ENCODE data around the gene SNW1. TPM values are rescaled to one million over a fixed set of nuclear protein-coding genes. Genes with fewer than 3 reads are reported as not detected.

Gene SNW1
- polyA plus RNA-seq (2013, experiment 1 of 2): 97.7 TPM
- polyA plus RNA-seq (2013, experiment 2 of 2): 106 TPM

- Histone ChIP-seq H3K79me1 (ENCODE audit: low read depth, low read length) (peaks cover 13% of the 10 kb centered on the region), H3K4me1 (ENCODE audit: control insufficient read depth in 2 of 2, insufficient read depth in 1 of 2, low read depth in 1 of 2, low read length in 2 of 2) (peaks cover 4 to 11% of the 10 kb centered on the region in 2 donors), H3K4me3 (ENCODE audit: low read length in 2 of 2) (peak within 1 kb of the TSS; percentile 75 to 100), H4K91ac (ENCODE audit: low read depth, low read length, poor library complexity) (no peak within 1 kb of the TSS), H4K8ac (ENCODE audit: low read depth, low read length) (no peak within 1 kb of the TSS), H2AFZ (ENCODE audit: low read length) (peak within 1 kb of the TSS; percentile 92), H2BK5ac (ENCODE audit: low read length) (peak within 1 kb of the TSS; percentile 67), H3K18ac (ENCODE audit: low read length) (peak within 1 kb of the TSS; percentile 90), H3K4ac (ENCODE audit: low read length) (no peak within 1 kb of the TSS), H2BK15ac (ENCODE audit: low read length) (no peak within 1 kb of the TSS), H3K36me3 (replicated peaks in 1 of 2; ENCODE audit: control insufficient read depth in 2 of 2, insufficient read depth in 2 of 2, low read length in 2 of 2) (peaks cover 3 to 34% of the 10 kb centered on the region in 2 donors), H2AK5ac (ENCODE audit: low read depth, low read length) (peak within 1 kb of the TSS; percentile 6), H3K9me3 (replicated peaks in 1 of 2; ENCODE audit: control insufficient read depth in 2 of 2, insufficient read depth in 1 of 2, low read depth in 1 of 2, low read length in 2 of 2) (peaks cover 0 to 3% of the 10 kb centered on the region in 2 donors), H3K27me3 (ENCODE audit: control insufficient read depth in 3 of 3, insufficient read depth in 3 of 3, low read depth in 1 of 3, low read length in 3 of 3) (no peaks in the 10 kb centered on the region), H2BK12ac (ENCODE audit: low read length) (no peak within 1 kb of the TSS), H3K14ac (ENCODE audit: low read length) (no peak within 1 kb of the TSS), H3K27ac (replicated peaks; ENCODE audit: low read length) (peak within 1 kb of the TSS; percentile 87), H3K9ac (ENCODE audit: low read depth, low read length, poor library complexity) (peak within 1 kb of the TSS; percentile 96), H3K4me2 (ENCODE audit: insufficient read depth, low read length, poor library complexity, severe bottlenecking) (peak within 1 kb of the TSS; percentile 78), H3K23ac (ENCODE audit: low read depth, low read length, poor library complexity) (peak within 1 kb of the TSS; percentile 76), H2BK120ac (ENCODE audit: low read depth, low read length) (no peak within 1 kb of the TSS)
- no CpG with 5 or more reads among the region's 60 CpGs for WGBS, 2 donors (ENCODE audit: extremely low coverage in 2 of 2, insufficient read length in 2 of 2, insufficient replicate concordance in 1 of 2)
- DNase-seq (ENCODE audit: low spot score): peak; percentile 85
Observed at GRCh38 chr14:77760381-77761204, at the start of gene SNW1. Gene SNW1 (minus strand): TSS chr14:77761156. CDS start chr14:77761127, 29 bp downstream.

- H3K79me1 ChIP-seq (ENCODE audit: low read depth, low read length): no peaks in the 10 kb centered on the region
- H2BK15ac ChIP-seq (ENCODE audit: low read length): no peak overlapping the region
- H3K18ac ChIP-seq (ENCODE audit: low read length): no peak overlapping the region
- no peaks in the 10 kb centered on the region for H3K4me1 ChIP-seq (ENCODE audit: control insufficient read depth in 2 of 2, insufficient read depth in 1 of 2, low read depth in 1 of 2, low read length in 2 of 2)
- H3K23ac ChIP-seq (ENCODE audit: low read depth, low read length, poor library complexity): no peak overlapping the region
- no peak overlapping the region for H4K8ac ChIP-seq (ENCODE audit: low read depth, low read length)
- H2AFZ ChIP-seq (ENCODE audit: low read length): no peak overlapping the region
- peaks cover 0 to 1% of the 10 kb centered on the region in 2 donors for H3K9me3 ChIP-seq (replicated peaks in 1 of 2; ENCODE audit: control insufficient read depth in 2 of 2, insufficient read depth in 1 of 2, low read depth in 1 of 2, low read length in 2 of 2)
- WGBS, 2 donors (ENCODE audit: extremely low coverage in 2 of 2, insufficient read length in 2 of 2, insufficient replicate concordance in 1 of 2): no CpG with 5 or more reads among the region's 1 CpG
- H3K14ac ChIP-seq (ENCODE audit: low read length): no peak overlapping the region
- no peak overlapping the region for H2BK5ac ChIP-seq (ENCODE audit: low read length)
- H3K9ac ChIP-seq (ENCODE audit: low read depth, low read length, poor library complexity): no peak overlapping the region
- no peaks in the 10 kb centered on the region for H3K36me3 ChIP-seq (replicated peaks in 1 of 2; ENCODE audit: control insufficient read depth in 2 of 2, insufficient read depth in 2 of 2, low read length in 2 of 2)
- no peak overlapping the region for H3K4ac ChIP-seq (ENCODE audit: low read length)
- DNase-seq (ENCODE audit: low spot score): no peak
- no peak overlapping the region for H3K4me2 ChIP-seq (ENCODE audit: insufficient read depth, low read length, poor library complexity, severe bottlenecking)
- no peak overlapping the region for H4K91ac ChIP-seq (ENCODE audit: low read depth, low read length, poor library complexity)
- no peak overlapping the region for H3K27ac ChIP-seq (replicated peaks; ENCODE audit: low read length)
- H2BK12ac ChIP-seq (ENCODE audit: low read length): no peak overlapping the region
- H2AK5ac ChIP-seq (ENCODE audit: low read depth, low read length): no peak overlapping the region
- H2BK120ac ChIP-seq (ENCODE audit: low read depth, low read length): no peak overlapping the region
- H3K4me3 ChIP-seq (ENCODE audit: low read length in 2 of 2): no peak overlapping the region
- no peaks in the 10 kb centered on the region for H3K27me3 ChIP-seq (ENCODE audit: control insufficient read depth in 3 of 3, insufficient read depth in 3 of 3, low read depth in 1 of 3, low read length in 3 of 3)
Observed at GRCh38 chr14:77809011-77809410, 48.1 kb upstream of the SNW1 start.

GRCh38 chr14:77808250-77808649 is 47.3 kb upstream of the SNW1 start:
- no peak overlapping the region for H2BK15ac ChIP-seq (ENCODE audit: low read length)
- H2BK120ac ChIP-seq (ENCODE audit: low read depth, low read length): no peak overlapping the region
- H3K18ac ChIP-seq (ENCODE audit: low read length): no peak overlapping the region
- H2AK5ac ChIP-seq (ENCODE audit: low read depth, low read length): no peak overlapping the region
- H3K4me2 ChIP-seq (ENCODE audit: insufficient read depth, low read length, poor library complexity, severe bottlenecking): no peak overlapping the region
- H3K9ac ChIP-seq (ENCODE audit: low read depth, low read length, poor library complexity): no peak overlapping the region
- peaks cover 0 to 1% of the 10 kb centered on the region in 2 donors for H3K9me3 ChIP-seq (replicated peaks in 1 of 2; ENCODE audit: control insufficient read depth in 2 of 2, insufficient read depth in 1 of 2, low read depth in 1 of 2, low read length in 2 of 2)
- no peak overlapping the region for H2BK5ac ChIP-seq (ENCODE audit: low read length)
- no peak overlapping the region for H2BK12ac ChIP-seq (ENCODE audit: low read length)
- no peak overlapping the region for H3K27ac ChIP-seq (replicated peaks; ENCODE audit: low read length)
- no peaks in the 10 kb centered on the region for H3K4me1 ChIP-seq (ENCODE audit: control insufficient read depth in 2 of 2, insufficient read depth in 1 of 2, low read depth in 1 of 2, low read length in 2 of 2)
- H3K36me3 ChIP-seq (replicated peaks in 1 of 2; ENCODE audit: control insufficient read depth in 2 of 2, insufficient read depth in 2 of 2, low read length in 2 of 2): no peaks in the 10 kb centered on the region
- H4K8ac ChIP-seq (ENCODE audit: low read depth, low read length): no peak overlapping the region
- no peak overlapping the region for H3K14ac ChIP-seq (ENCODE audit: low read length)
- no peak for DNase-seq (ENCODE audit: low spot score)
- H3K4me3 ChIP-seq (ENCODE audit: low read length in 2 of 2): no peak overlapping the region
- no peak overlapping the region for H3K4ac ChIP-seq (ENCODE audit: low read length)
- H3K27me3 ChIP-seq (ENCODE audit: control insufficient read depth in 3 of 3, insufficient read depth in 3 of 3, low read depth in 1 of 3, low read length in 3 of 3): no peaks in the 10 kb centered on the region
- H3K23ac ChIP-seq (ENCODE audit: low read depth, low read length, poor library complexity): no peak overlapping the region
- no peaks in the 10 kb centered on the region for H3K79me1 ChIP-seq (ENCODE audit: low read depth, low read length)
- WGBS, 2 donors (ENCODE audit: extremely low coverage in 2 of 2, insufficient read length in 2 of 2, insufficient replicate concordance in 1 of 2): no CpG with 5 or more reads among the region's 3 CpGs
- H2AFZ ChIP-seq (ENCODE audit: low read length): no peak overlapping the region
- no peak overlapping the region for H4K91ac ChIP-seq (ENCODE audit: low read depth, low read length, poor library complexity)

- H2BK5ac ChIP-seq (ENCODE audit: low read length): no peak overlapping the region
- H3K9me3 ChIP-seq (replicated peaks in 1 of 2; ENCODE audit: control insufficient read depth in 2 of 2, insufficient read depth in 1 of 2, low read depth in 1 of 2, low read length in 2 of 2): peaks cover 0 to 1% of the 10 kb centered on the region in 2 donors
- H4K8ac ChIP-seq (ENCODE audit: low read depth, low read length): no peak overlapping the region
- no peak overlapping the region for H2BK12ac ChIP-seq (ENCODE audit: low read length)
- no peaks in the 10 kb centered on the region for H3K79me1 ChIP-seq (ENCODE audit: low read depth, low read length)
- no peaks in the 10 kb centered on the region for H3K4me1 ChIP-seq (ENCODE audit: control insufficient read depth in 2 of 2, insufficient read depth in 1 of 2, low read depth in 1 of 2, low read length in 2 of 2)
- no peaks in the 10 kb centered on the region for H3K27me3 ChIP-seq (ENCODE audit: control insufficient read depth in 3 of 3, insufficient read depth in 3 of 3, low read depth in 1 of 3, low read length in 3 of 3)
- H3K18ac ChIP-seq (ENCODE audit: low read length): no peak overlapping the region
- H3K9ac ChIP-seq (ENCODE audit: low read depth, low read length, poor library complexity): no peak overlapping the region
- no peak overlapping the region for H3K27ac ChIP-seq (replicated peaks; ENCODE audit: low read length)
- H2BK120ac ChIP-seq (ENCODE audit: low read depth, low read length): no peak overlapping the region
- DNase-seq (ENCODE audit: low spot score): no peak
- H3K36me3 ChIP-seq (replicated peaks in 1 of 2; ENCODE audit: control insufficient read depth in 2 of 2, insufficient read depth in 2 of 2, low read length in 2 of 2): no peaks in the 10 kb centered on the region
- no peak overlapping the region for H2AK5ac ChIP-seq (ENCODE audit: low read depth, low read length)
- no peak overlapping the region for H3K4ac ChIP-seq (ENCODE audit: low read length)
- no peak overlapping the region for H2BK15ac ChIP-seq (ENCODE audit: low read length)
- H3K4me3 ChIP-seq (ENCODE audit: low read length in 2 of 2): no peak overlapping the region
- no peak overlapping the region for H3K23ac ChIP-seq (ENCODE audit: low read depth, low read length, poor library complexity)
- no CpG with 5 or more reads among the region's 6 CpGs for WGBS, 2 donors (ENCODE audit: extremely low coverage in 2 of 2, insufficient read length in 2 of 2, insufficient replicate concordance in 1 of 2)
- H4K91ac ChIP-seq (ENCODE audit: low read depth, low read length, poor library complexity): no peak overlapping the region
- no peak overlapping the region for H3K14ac ChIP-seq (ENCODE audit: low read length)
- no peak overlapping the region for H2AFZ ChIP-seq (ENCODE audit: low read length)
- no peak overlapping the region for H3K4me2 ChIP-seq (ENCODE audit: insufficient read depth, low read length, poor library complexity, severe bottlenecking)
Observed at GRCh38 chr14:77805706-77806105, 44.8 kb upstream of the SNW1 start.

All from neuronal stem cell (in vitro differentiated cells).